Lower lobe of right lung (tissue), 2 donors: ENCODE measurements around the gene ADAMTS13. TPM values are rescaled to one million over a fixed set of nuclear protein-coding genes. Genes with fewer than 3 reads are reported as not detected.
A peak's percentile ranks its signal among the peaks of the same experiment; 100 is the strongest.

Experiments used
- ATAC-seq, 2 donors: fragments of 200-7000 bp; cut with Tn5 transposase; one replicate each; pipeline ENCODE4 v1.9.1; 2020 to 2022; ENCODE audit warnings: mild to moderate bottlenecking in 2 of 2, moderate library complexity in 2 of 2
- DNase-seq: peaks from one replicate; pipeline ENCODE4 v3.0.0-alpha.2; 2020
- H3K27ac ChIP-seq: fragments of 200-600 bp; one replicate; pipeline ENCODE4 v1.8.0; 2022
- H3K27me3 ChIP-seq: fragments of 200-600 bp; one replicate; pipeline ENCODE4 v1.8.0; 2022; ENCODE audit warnings: low read depth
- H3K36me3 ChIP-seq: fragments of 200-600 bp; one replicate; pipeline ENCODE4 v1.8.0; 2022; ENCODE audit warnings: mild to moderate bottlenecking
- H3K4me1 ChIP-seq: fragments of 200-600 bp; one replicate; pipeline ENCODE4 v1.8.0; 2022
- H3K4me3 ChIP-seq: fragments of 200-600 bp; one replicate; pipeline ENCODE4 v1.8.0; 2022; ENCODE audit warnings: mild to moderate bottlenecking
- H3K9me3 ChIP-seq: fragments of 200-600 bp; one replicate; pipeline ENCODE4 v1.8.0; 2022
- CTCF ChIP-seq: fragments of 200-600 bp; IDR thresholded peaks from one replicate; pipeline ENCODE4 v1.8.0; 2022; ENCODE audit warnings: antibody characterized with exemption, mild to moderate bottlenecking
- intact Hi-C: fragments of 100-400 bp; cut with DNase I; formaldehyde crosslinking; loops from one replicate; pipeline ENCODE4 v1.11.0; 2022
- total RNA-seq: library from RNA; stranded (reverse); fragmentation: NEBNext Ultra II Directional; extraction: Animal tissue kit (Norgen Biotek cat#: 25700); gene quantifications from one replicate; pipeline ENCODE4 v1.2.1, GENCODE V29; 2021
- donor health status: DM: no; HTN: yes; CAD: no; lungs with severe emphysema.

Gene ADAMTS13
- total RNA-seq, 1 donor from 2014 or later = 1.9 TPM

- Histone ChIP-seq H3K27me3 (no peaks in the 10 kb centered on the region), H3K4me3 (no peak overlapping the region), H3K27ac (no peak overlapping the region), H3K4me1 (no peaks in the 10 kb centered on the region), H3K9me3 (no peaks in the 10 kb centered on the region), H3K36me3 (peaks cover 28% of the 10 kb centered on the region)
- no peak for TF ChIP-seq CTCF
- DNase-seq (no peak), ATAC-seq (no peak)
- intact Hi-C loops = no loop called here
Measured at GRCh38 chr9:133401588-133401987, 20.6 kb upstream of the ADAMTS13 start.

DNA sequence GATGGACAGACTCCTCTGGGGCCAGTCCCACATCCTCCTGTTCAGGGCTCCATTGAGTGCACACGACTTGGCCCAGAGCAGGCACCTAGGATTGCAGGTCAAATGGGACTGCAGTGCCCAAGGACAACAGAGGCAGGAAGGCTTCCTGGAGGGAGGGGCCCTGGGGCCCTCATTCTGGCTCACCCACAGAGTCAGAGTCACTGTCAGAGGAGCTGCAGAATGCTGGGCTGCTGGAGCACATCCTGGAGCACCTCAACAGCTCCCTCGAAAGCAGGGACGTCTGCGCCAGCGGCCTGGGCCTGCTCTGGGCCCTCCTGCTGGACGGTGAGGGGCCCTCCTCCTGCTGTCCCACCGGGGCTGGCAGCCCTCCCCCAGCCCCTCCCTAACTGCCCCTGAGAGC is 19.5 kb upstream of the ADAMTS13 start:
- intact Hi-C loops = no loop called here
- H3K36me3 ChIP-seq = peaks cover 36% of the 10 kb centered on the region
- no peaks in the 10 kb centered on the region for H3K4me1 ChIP-seq
- H3K27ac ChIP-seq = no peak overlapping the region
- ATAC-seq = no peak
- no peaks in the 10 kb centered on the region for H3K27me3 ChIP-seq
- H3K9me3 ChIP-seq = no peaks in the 10 kb centered on the region
- no peak overlapping the region for H3K4me3 ChIP-seq
- no peak for DNase-seq
- no peak for TF ChIP-seq CTCF

- intact Hi-C loops = no loop called here
- H3K4me3 ChIP-seq = no peak overlapping the region
- no peak overlapping the region for H3K27ac ChIP-seq
- H3K9me3 ChIP-seq = no peaks in the 10 kb centered on the region
- TF ChIP-seq CTCF = peak; percentile 57
- H3K4me1 ChIP-seq = no peaks in the 10 kb centered on the region
- H3K27me3 ChIP-seq = no peaks in the 10 kb centered on the region
- ATAC-seq (peak; percentile 74 to 80), DNase-seq (peak; percentile 72)
- H3K36me3 ChIP-seq = peaks cover 46% of the 10 kb centered on the region
Measured at GRCh38 chr9:133403766-133404453, 18.3 kb upstream of the ADAMTS13 start.

DNA sequence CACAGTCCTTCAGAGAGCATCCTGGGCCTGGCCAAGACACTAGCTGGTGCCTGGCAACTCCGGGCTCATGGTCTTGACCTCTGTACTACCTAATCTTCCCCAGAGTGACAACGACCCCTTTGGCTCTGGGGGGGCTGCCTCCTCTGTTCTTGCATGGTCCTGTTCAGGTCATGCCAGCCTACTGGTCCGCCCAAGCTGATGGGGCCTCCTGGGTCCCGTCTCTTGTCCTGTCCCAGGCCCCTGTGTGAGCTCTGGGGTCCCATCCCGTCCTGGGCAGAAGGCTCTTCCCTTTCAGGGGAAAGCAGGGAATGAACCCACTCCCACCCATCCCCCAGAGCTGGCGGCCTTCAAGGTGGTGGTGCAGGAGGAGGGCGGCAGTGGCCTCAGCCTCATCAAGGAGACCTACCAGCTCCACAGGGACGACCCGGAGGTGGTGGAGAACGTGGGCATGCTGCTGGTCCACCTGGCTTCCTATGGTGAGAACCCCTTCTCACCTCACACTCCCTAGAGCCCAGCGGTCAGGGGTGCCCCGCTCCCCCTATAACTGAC is 17.6 kb upstream of the ADAMTS13 start:
- Histone ChIP-seq H3K27me3 (no peaks in the 10 kb centered on the region), H3K27ac (no peak overlapping the region), H3K36me3 (peaks cover 51% of the 10 kb centered on the region), H3K9me3 (no peaks in the 10 kb centered on the region), H3K4me3 (no peak overlapping the region), H3K4me1 (no peaks in the 10 kb centered on the region)
- intact Hi-C loops = no loop called here
- TF ChIP-seq CTCF = no peak
- no peak for DNase-seq
- ATAC-seq = no peak

GRCh38 chr9:133405508-133406438 is 16.4 kb upstream of the ADAMTS13 start:
- intact Hi-C loops = no loop called here
- no peak for TF ChIP-seq CTCF
- H3K4me1 ChIP-seq = no peaks in the 10 kb centered on the region
- no peak overlapping the region for H3K27ac ChIP-seq
- no peaks in the 10 kb centered on the region for H3K9me3 ChIP-seq
- H3K4me3 ChIP-seq = no peak overlapping the region
- peaks cover 64% of the 10 kb centered on the region for H3K36me3 ChIP-seq
- H3K27me3 ChIP-seq = no peaks in the 10 kb centered on the region
- no peak for ATAC-seq
- DNase-seq = no peak
